GM10847 (cell line): ENCODE measurements around the gene PDE4D.

Experiments
- POLR2A ChIP-seq: IDR thresholded peaks from 2 replicates; pipeline ENCODE4 v1.6.1; 2011; ENCODE audit not compliant: insufficient read length; ENCODE audit errors: extremely low read depth

The PDE4D gene

GRCh38 chr5:59587489-59588337, 305.8 kb downstream of the PDE4D start:
- no peak for TF ChIP-seq POLR2A

- TF ChIP-seq POLR2A: no peak
Observed at GRCh38 chr5:59586841-59587240, 306.7 kb downstream of the PDE4D start.

GRCh38 chr5:59584858-59585846, 308.4 kb downstream of the PDE4D start:
- no peak for TF ChIP-seq POLR2A

- no peak for TF ChIP-seq POLR2A
Observed at GRCh38 chr5:59583810-59584562, 309.5 kb downstream of the PDE4D start.

GRCh38 chr5:59583151-59583809, 310.2 kb downstream of the PDE4D start:
- TF ChIP-seq POLR2A: no peak

GRCh38 chr5:59582746-59583145, 310.8 kb downstream of the PDE4D start:
- TF ChIP-seq POLR2A: no peak

GRCh38 chr5:59579824-59580167, 313.7 kb downstream of the PDE4D start:
- TF ChIP-seq POLR2A: no peak

- no peak for TF ChIP-seq POLR2A
Observed at GRCh38 chr5:59579101-59579823, 314.3 kb downstream of the PDE4D start.

- no peak for TF ChIP-seq POLR2A
Observed at GRCh38 chr5:59577485-59577884, 316.0 kb downstream of the PDE4D start.

GRCh38 chr5:59575648-59576445, 317.7 kb downstream of the PDE4D start:
- TF ChIP-seq POLR2A: no peak

GRCh38 chr5:59571067-59571466, 322.5 kb downstream of the PDE4D start:
- TF ChIP-seq POLR2A: no peak

GRCh38 chr5:59569608-59570334, 323.8 kb downstream of the PDE4D start:
- TF ChIP-seq POLR2A: no peak

GRCh38 chr5:59569158-59569557, 324.4 kb downstream of the PDE4D start:
- TF ChIP-seq POLR2A: no peak
